Measurements from ENCODE around the gene RBM24.
"Not testable (repeated sequence)": the region's sequence is repeated elsewhere in the genome, so short reads cannot be mapped to it uniquely, and the experiment has no call there.

The RBM24 gene

GRCh38 chr6:17292600-17293133 is 11.5 kb downstream of the RBM24 start:
- no peak for DNase-seq

- DNase-seq = no peak
Observed at GRCh38 chr6:17293395-17293794, 12.2 kb downstream of the RBM24 start.

GRCh38 chr6:17297271-17298080 is 16.3 kb downstream of the RBM24 start:
- DNase-seq = no peak

GRCh38 chr6:17298257-17298656 is 17.1 kb downstream of the RBM24 start:
- DNase-seq = no peak

- no peak for DNase-seq
Observed at GRCh38 chr6:17299222-17299621, 18.1 kb downstream of the RBM24 start.

- no peak for DNase-seq
Observed at GRCh38 chr6:17299750-17300149, 18.6 kb downstream of the RBM24 start.

- DNase-seq = no peak
Observed at GRCh38 chr6:17300637-17301036, 19.5 kb downstream of the RBM24 start.

GRCh38 chr6:17303444-17303843 is 22.3 kb downstream of the RBM24 start:
- DNase-seq = no peak

- DNase-seq = no peak
Observed at GRCh38 chr6:17305219-17306001, 24.2 kb downstream of the RBM24 start.

- no peak for DNase-seq
Observed at GRCh38 chr6:17311595-17312311, 30.6 kb downstream of the RBM24 start.

GRCh38 chr6:17313238-17313637 is 32.1 kb downstream of the RBM24 start:
- not testable (repeated sequence) for DNase-seq

GRCh38 chr6:17313971-17314370 is 32.8 kb downstream of the RBM24 start:
- DNase-seq = no peak

GRCh38 chr6:17315262-17315661 is 34.1 kb downstream of the RBM24 start:
- no peak for DNase-seq

- DNase-seq = no peak
Observed at GRCh38 chr6:17318435-17319165, 37.4 kb downstream of the RBM24 start.

GRCh38 chr6:17320266-17320665 is 39.1 kb downstream of the RBM24 start:
- DNase-seq = not testable (repeated sequence)

GRCh38 chr6:17331238-17331637 is 50.1 kb downstream of the RBM24 start:
- DNase-seq = no peak

- DNase-seq = no peak
Observed at GRCh38 chr6:17334265-17334664, 53.1 kb downstream of the RBM24 start.

- no peak for DNase-seq
Observed at GRCh38 chr6:17336425-17336824, 55.3 kb downstream of the RBM24 start.

GRCh38 chr6:17339308-17339670 is 58.1 kb downstream of the RBM24 start:
- no peak for DNase-seq

GRCh38 chr6:17341117-17341805 is 60.1 kb downstream of the RBM24 start:
- no peak for DNase-seq

- DNase-seq = no peak
Observed at GRCh38 chr6:17341891-17342290, 60.7 kb downstream of the RBM24 start.

- no peak for DNase-seq
Observed at GRCh38 chr6:17343215-17343614, 62.1 kb downstream of the RBM24 start.
